Measurements from ENCODE around the gene CLIP4.

GRCh38 chr2:29175338-29175737, 60.1 kb downstream of the CLIP4 start:
- no peak for TF ChIP-seq CTCF (conservative IDR thresholded peaks at IDR 0.05; ENCODE audit: low read length)
- no peak for TF ChIP-seq EZH2phosphoT487 (IDR thresholded peaks at IDR 0.05; ENCODE audit: borderline replicate concordance)

All from Loucy (cell line).